KMS-11 (cell line): Measurements from ENCODE around the gene FREM1.
"Not testable (repeated sequence)": the region's sequence is repeated elsewhere in the genome, so short reads cannot be mapped to it uniquely, and the experiment has no call there.

Experiments used
- H2AFZ ChIP-seq: fragments of 200-600 bp; sonication (generic); 2 replicates; pipeline ENCODE4 v1.6.1; 2016; ENCODE audit warnings: antibody characterized with exemption, mixed run types, low read depth
- H3K27ac ChIP-seq: fragments of 200-600 bp; sonication (generic); 2 replicates; pipeline ENCODE4 v1.6.1; 2016; ENCODE audit warnings: mild to moderate bottlenecking, mixed run types
- H3K27me3 ChIP-seq: fragments of 200-600 bp; sonication (generic); 2 replicates; pipeline ENCODE4 v1.6.1; 2017; ENCODE audit warnings: mild to moderate bottlenecking, low read depth, mixed run types, moderate library complexity; ENCODE audit not compliant: insufficient read depth
- H3K36me3 ChIP-seq: fragments of 200-600 bp; sonication (generic); 2 replicates; pipeline ENCODE4 v1.6.1; 2017; ENCODE audit warnings: mild to moderate bottlenecking, mixed run types; ENCODE audit not compliant: insufficient read depth
- H3K4me1 ChIP-seq: fragments of 200-600 bp; sonication (generic); 2 replicates; pipeline ENCODE4 v1.6.1; 2016; ENCODE audit warnings: mild to moderate bottlenecking, low read depth, mixed run types; ENCODE audit not compliant: poor library complexity, severe bottlenecking
- H3K4me2 ChIP-seq: fragments of 200-600 bp; sonication (generic); 2 replicates; pipeline ENCODE4 v1.7.0; 2016; ENCODE audit warnings: mild to moderate bottlenecking, mixed run types
- H3K4me3 ChIP-seq: fragments of 200-600 bp; sonication (generic); IDR thresholded peaks from 2 replicates; pipeline ENCODE4 v1.6.1; 2017; ENCODE audit warnings: low read depth, low read length, mixed read lengths; ENCODE audit not compliant: insufficient read depth
- H3K79me2 ChIP-seq: fragments of 200-600 bp; sonication (generic); 2 replicates; pipeline ENCODE4 v1.6.1; 2016; ENCODE audit warnings: low read depth, mixed run types; ENCODE audit not compliant: insufficient read depth
- H3K9ac ChIP-seq: fragments of 200-600 bp; sonication (generic); 2 replicates; pipeline ENCODE4 v1.6.1; 2016; ENCODE audit warnings: mild to moderate bottlenecking, mixed run types
- H4K20me1 ChIP-seq: fragments of 200-600 bp; sonication (generic); 2 replicates; pipeline ENCODE4 v1.6.1; 2016; ENCODE audit warnings: mild to moderate bottlenecking, mixed run types; ENCODE audit not compliant: insufficient read depth
- CTCF ChIP-seq: fragments of 200-600 bp; sonication (generic); conservative IDR thresholded peaks from 2 replicates; pipeline ENCODE4 v1.6.1; 2017; ENCODE audit warnings: low read depth, mild to moderate bottlenecking, antibody characterized with exemption, low read length, moderate library complexity, mixed read lengths

Gene FREM1

GRCh38 chr9:14923701-14924100 is 13.5 kb upstream of the FREM1 start:
- Histone ChIP-seq H2AFZ (no peak overlapping the region), H4K20me1 (no peaks in the 10 kb centered on the region), H3K27ac (no peak overlapping the region), H3K9ac (no peak overlapping the region), H3K4me1 (no peaks in the 10 kb centered on the region), H3K36me3 (no peaks in the 10 kb centered on the region), H3K4me2 (no peak overlapping the region), H3K27me3 (no peaks in the 10 kb centered on the region), H3K79me2 (no peaks in the 10 kb centered on the region), H3K4me3 (no peak overlapping the region)
- no peak for TF ChIP-seq CTCF

GRCh38 chr9:14920805-14921204 is 10.6 kb upstream of the FREM1 start:
- H3K27ac ChIP-seq, H4K20me1 ChIP-seq, H3K27me3 ChIP-seq, H3K4me3 ChIP-seq, H3K79me2 ChIP-seq, H3K4me1 ChIP-seq, H3K36me3 ChIP-seq, H2AFZ ChIP-seq, H3K4me2 ChIP-seq, H3K9ac ChIP-seq: not testable (repeated sequence)

GRCh38 chr9:14913366-14913765 is 3.1 kb upstream of the FREM1 start:
- Histone ChIP-seq H3K9ac (no peak overlapping the region), H3K36me3 (no peaks in the 10 kb centered on the region), H4K20me1 (no peaks in the 10 kb centered on the region), H2AFZ (no peak overlapping the region), H3K27me3 (no peaks in the 10 kb centered on the region), H3K4me1 (peaks cover 9% of the 10 kb centered on the region), H3K4me3 (no peak overlapping the region), H3K79me2 (no peaks in the 10 kb centered on the region), H3K4me2 (no peak overlapping the region), H3K27ac (no peak overlapping the region)
- TF ChIP-seq CTCF, result no peak

- Histone ChIP-seq H3K36me3 (no peaks in the 10 kb centered on the region), H4K20me1 (no peaks in the 10 kb centered on the region), H2AFZ (no peak overlapping the region), H3K4me2 (no peak overlapping the region), H3K9ac (no peak overlapping the region), H3K79me2 (no peaks in the 10 kb centered on the region), H3K27me3 (no peaks in the 10 kb centered on the region), H3K4me3 (no peak overlapping the region), H3K27ac (no peak overlapping the region), H3K4me1 (peaks cover 9% of the 10 kb centered on the region)
- no peak for TF ChIP-seq CTCF
Observed at GRCh38 chr9:14912859-14913258, 2.6 kb upstream of the FREM1 start.

- Histone ChIP-seq H3K36me3 (no peaks in the 10 kb centered on the region), H3K79me2 (no peaks in the 10 kb centered on the region), H3K27ac (no peak overlapping the region), H3K4me2 (no peak overlapping the region), H3K27me3 (no peaks in the 10 kb centered on the region), H3K4me1 (peaks cover 9% of the 10 kb centered on the region), H2AFZ (no peak overlapping the region), H3K9ac (no peak overlapping the region), H3K4me3 (no peak overlapping the region), H4K20me1 (no peaks in the 10 kb centered on the region)
- no peak for TF ChIP-seq CTCF
Observed at GRCh38 chr9:14911046-14911445, 818 bp upstream of the FREM1 start.
